PC-9 (cell line): Measurements from ENCODE around the gene CS. TPM values are rescaled to one million over a fixed set of nuclear protein-coding genes. Genes with fewer than 3 reads are reported as not detected.

Experiments used
- BruUV-seq: library from RNA; stranded (reverse); fragments of 400-500 nt; replicated peaks from 2 replicates; lab custom pipeline; 2021; lab: Mats Ljungman, UMichigan
- CTCF ChIA-PET: fragments of 300-600 bp; sonication (Branson Sonifier 250); formaldehyde crosslinking; loops from one replicate; lab custom pipeline; 2022; ENCODE audit warnings: antibody characterized with exemption; lab: Charles Lee
- POLR2A ChIA-PET: fragments of 300-600 bp; sonication (Branson Sonifier 250); formaldehyde crosslinking; loops from one replicate; lab custom pipeline; 2022; ENCODE audit warnings: antibody characterized with exemption; ENCODE audit not compliant: unreplicated experiment; lab: Charles Lee
- DNase-seq, 2 experiments: peaks; one replicate each; pipeline versions ENCODE4 v3.0.0 to v3.0.0-alpha.2; 2015 to 2022; ENCODE audit warnings: mixed read lengths in 1 of 2
- H2AFZ ChIP-seq: fragments of 200-600 bp; sonication (generic); 2 replicates; pipeline ENCODE4 v1.8.1; 2017; ENCODE audit warnings: antibody characterized with exemption
- H3F3A ChIP-seq: fragments of 200-600 bp; sonication (generic); 2 replicates; pipeline ENCODE4 v1.8.1; 2017; ENCODE audit warnings: antibody characterized with exemption, mild to moderate bottlenecking, low read depth; ENCODE audit not compliant: insufficient read depth
- H3K27ac ChIP-seq: fragments of 200-600 bp; sonication (generic); 2 replicates; pipeline ENCODE4 v1.6.1; 2016; ENCODE audit warnings: mixed run types
- H3K27me3 ChIP-seq: fragments of 200-600 bp; sonication (generic); 2 replicates; pipeline ENCODE4 v1.6.1; 2016; ENCODE audit warnings: low read depth, mixed run types; ENCODE audit not compliant: insufficient read depth
- H3K36me3 ChIP-seq: fragments of 200-600 bp; sonication (generic); 2 replicates; pipeline ENCODE4 v1.6.1; 2016; ENCODE audit warnings: low read depth, mixed run types
- H3K4me1 ChIP-seq: fragments of 200-600 bp; sonication (generic); replicated peaks from 2 replicates; pipeline ENCODE4 v1.6.1; 2016; ENCODE audit warnings: mixed run types; ENCODE audit not compliant: insufficient read depth
- H3K4me2 ChIP-seq: fragments of 200-600 bp; sonication (generic); 2 replicates; pipeline ENCODE4 v1.6.1; 2017; ENCODE audit warnings: mixed run types
- H3K4me3 ChIP-seq: fragments of 200-600 bp; sonication (generic); 2 replicates; pipeline ENCODE4 v1.6.1; 2016; ENCODE audit warnings: mixed run types
- H3K79me2 ChIP-seq: fragments of 200-600 bp; sonication (generic); 2 replicates; pipeline ENCODE4 v1.6.1; 2017; ENCODE audit warnings: low read depth, mixed run types
- H3K9me2 ChIP-seq: fragments of 200-600 bp; sonication (generic); 2 replicates; pipeline ENCODE4 v1.8.1; 2017; ENCODE audit warnings: mild to moderate bottlenecking; ENCODE audit not compliant: insufficient read depth
- H3K9me3 ChIP-seq: fragments of 200-600 bp; sonication (generic); 2 replicates; pipeline ENCODE4 v1.8.1; 2016; ENCODE audit warnings: low read depth; ENCODE audit not compliant: insufficient read depth
- H4K20me1 ChIP-seq: fragments of 200-600 bp; sonication (generic); 2 replicates; pipeline ENCODE4 v1.8.1; 2017; ENCODE audit not compliant: insufficient read depth
- EZH2 ChIP-seq: fragments of 200-600 bp; sonication (generic); IDR thresholded peaks from 2 replicates; pipeline ENCODE4 v1.8.0; 2017; ENCODE audit warnings: antibody characterized with exemption, low read depth
- intact Hi-C: fragments of 100-400 bp; cut with micrococcal nuclease; formaldehyde crosslinking; loops from one replicate; pipeline ENCODE4 v1.10.0; 2022; ENCODE audit not compliant: unreplicated experiment
- total RNA-seq: library from RNA; stranded (reverse); gene quantifications from 2 replicates; pipeline ENCODE4 v1.2.3, GENCODE V29; 2021
- TF ChIP-seq, protein P1 (sequence below): fragments of 200-600 bp; sonication (generic); conservative IDR thresholded peaks from 2 replicates; pipeline ENCODE4 v1.6.1; 2017; ENCODE audit warnings: mixed run types, antibody characterized with exemption, mild to moderate bottlenecking, moderate library complexity

CS gene
- total RNA-seq, 1 experiment from 2014 or later, result 205 TPM

DNA sequence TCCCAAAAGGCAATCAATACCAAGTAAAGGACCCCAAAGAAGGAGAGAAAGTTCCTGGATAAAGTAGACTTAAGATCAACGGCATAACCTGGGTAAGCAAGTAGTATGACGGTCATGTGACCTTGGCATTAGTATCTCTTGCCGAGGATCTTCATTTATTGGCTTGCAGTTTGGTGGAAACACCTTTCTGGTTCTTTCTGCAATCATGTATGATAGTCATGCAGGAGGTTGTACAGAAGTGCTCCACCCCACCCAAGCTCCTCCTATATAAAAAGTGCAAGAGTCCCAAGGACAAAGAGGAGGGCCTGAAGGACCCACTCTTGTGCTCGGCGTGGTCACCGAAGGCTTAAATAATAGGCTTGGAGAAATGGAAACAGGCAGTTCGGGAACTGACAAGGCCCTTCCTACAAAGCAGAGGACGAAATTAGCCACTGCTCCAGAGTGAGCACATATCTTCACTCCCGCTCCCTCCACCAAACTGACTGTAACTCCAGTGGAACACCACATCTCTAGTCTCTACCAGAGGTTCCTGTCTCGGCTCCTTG lies 750 bp downstream of the CS start:
- no peak for DNase-seq
- Histone ChIP-seq H3K79me2 (peaks cover 57% of the 10 kb centered on the region), H3K4me2 (peak overlapping the region; percentile 91), H2AFZ (peak overlapping the region; percentile 84), H3K36me3 (0 out of 2 replicates have a peak, but pooled peaks cover 11% of the 10 kb centered on the region), H3F3A (peaks cover 24% of the 10 kb centered on the region; the same call in 1 of the 2 replicates), H3K9me3 (no peaks in the 10 kb centered on the region), H4K20me1 (no peaks in the 10 kb centered on the region), H3K4me1 (peaks cover 33% of the 10 kb centered on the region), H3K27me3 (no peaks in the 10 kb centered on the region), H3K27ac (peak overlapping the region; percentile 31; the same call in 1 of the 2 replicates), H3K4me3 (peak overlapping the region; percentile 88), H3K9me2 (no peaks in the 10 kb centered on the region)
- ChIA-PET CTCF (interaction anchor here (0.6 kb wide), 1 partner anchor 222 kb away, joined by 3 read pairs; the partner anchor contains the start of gene RBMS2), POLR2A (interaction anchor here (0.7 to 0.9 kb wide), 2 partner anchors 8 to 61 kb away, joined by 3 to 4 read pairs; partner anchors contain the start of gene STAT2)
- intact Hi-C loops, result no loop called here
- no peak for TF ChIP-seq EZH2
- no TSS peak for BruUV-seq

DNA sequence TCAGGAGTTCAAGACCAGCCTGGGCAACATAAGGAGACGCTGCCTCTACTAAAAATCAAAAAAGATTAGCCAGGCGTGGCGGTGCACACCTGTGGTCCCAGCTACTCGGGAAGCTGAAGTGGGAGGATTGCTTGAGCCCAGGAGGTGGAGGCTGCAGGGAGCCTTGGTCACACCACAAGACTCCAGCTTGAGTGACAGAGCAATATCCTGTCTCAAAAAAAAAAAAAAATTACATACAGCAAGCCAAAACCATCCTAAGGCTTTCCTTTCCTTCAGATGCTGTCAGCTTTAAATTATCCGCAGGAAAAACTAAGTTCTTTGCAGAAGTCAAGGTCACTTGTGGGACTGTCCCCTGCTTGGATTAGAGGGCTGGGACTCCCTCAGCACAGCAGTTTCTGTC lies 1.3 kb downstream of the CS start:
- BruUV-seq, result TSS peak; percentile 32
- peaks cover 63% of the 10 kb centered on the region for H3K79me2 ChIP-seq
- ChIA-PET CTCF (interaction anchor here (0.6 kb wide), 1 partner anchor 223 kb away, joined by 3 read pairs; the partner anchor contains the start of gene RBMS2), POLR2A (interaction anchor here (0.7 to 0.9 kb wide), 2 partner anchors 7 to 61 kb away, joined by 3 to 4 read pairs; partner anchors contain the start of gene STAT2)
- TF ChIP-seq EZH2, result no peak
- TF ChIP-seq, protein P1, sequence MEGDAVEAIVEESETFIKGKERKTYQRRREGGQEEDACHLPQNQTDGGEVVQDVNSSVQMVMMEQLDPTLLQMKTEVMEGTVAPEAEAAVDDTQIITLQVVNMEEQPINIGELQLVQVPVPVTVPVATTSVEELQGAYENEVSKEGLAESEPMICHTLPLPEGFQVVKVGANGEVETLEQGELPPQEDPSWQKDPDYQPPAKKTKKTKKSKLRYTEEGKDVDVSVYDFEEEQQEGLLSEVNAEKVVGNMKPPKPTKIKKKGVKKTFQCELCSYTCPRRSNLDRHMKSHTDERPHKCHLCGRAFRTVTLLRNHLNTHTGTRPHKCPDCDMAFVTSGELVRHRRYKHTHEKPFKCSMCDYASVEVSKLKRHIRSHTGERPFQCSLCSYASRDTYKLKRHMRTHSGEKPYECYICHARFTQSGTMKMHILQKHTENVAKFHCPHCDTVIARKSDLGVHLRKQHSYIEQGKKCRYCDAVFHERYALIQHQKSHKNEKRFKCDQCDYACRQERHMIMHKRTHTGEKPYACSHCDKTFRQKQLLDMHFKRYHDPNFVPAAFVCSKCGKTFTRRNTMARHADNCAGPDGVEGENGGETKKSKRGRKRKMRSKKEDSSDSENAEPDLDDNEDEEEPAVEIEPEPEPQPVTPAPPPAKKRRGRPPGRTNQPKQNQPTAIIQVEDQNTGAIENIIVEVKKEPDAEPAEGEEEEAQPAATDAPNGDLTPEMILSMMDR, result no peak
- peaks cover 33% of the 10 kb centered on the region for H3K4me1 ChIP-seq
- 0 out of 2 replicates have a peak, but pooled peaks cover 11% of the 10 kb centered on the region for H3K36me3 ChIP-seq
- H3K9me3 ChIP-seq, result no peaks in the 10 kb centered on the region
- peaks cover 28% of the 10 kb centered on the region for H3F3A ChIP-seq
- H3K27me3 ChIP-seq, result no peaks in the 10 kb centered on the region
- no peaks in the 10 kb centered on the region for H3K9me2 ChIP-seq
- no peak overlapping the region for H3K27ac ChIP-seq
- H2AFZ ChIP-seq, result no peak overlapping the region
- H3K4me3 ChIP-seq, result peak overlapping the region; percentile 88
- H3K4me2 ChIP-seq, result peak overlapping the region; percentile 91
- no peak for DNase-seq
- intact Hi-C loops, result no loop called here
- H4K20me1 ChIP-seq, result no peaks in the 10 kb centered on the region; the same call in 1 of the 2 replicates

DNA sequence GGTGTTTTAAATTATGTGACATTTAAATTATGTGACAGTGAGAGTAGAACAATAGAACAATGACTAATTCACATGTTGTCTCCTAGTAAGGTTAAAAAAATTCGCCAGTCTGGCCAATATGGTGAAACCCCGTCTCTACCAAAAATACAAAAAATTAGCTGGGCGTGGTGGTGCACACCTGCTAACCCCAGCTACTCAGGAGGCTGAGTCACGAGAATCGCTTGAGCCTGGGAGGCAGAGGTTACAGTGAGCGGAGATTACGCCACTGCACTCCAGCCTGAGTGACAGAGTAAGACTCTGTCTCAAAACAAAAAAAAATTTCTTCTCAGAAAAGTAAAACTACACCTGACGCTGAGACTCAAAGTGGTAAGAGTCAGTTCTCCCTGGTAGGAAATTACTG lies 2.7 kb downstream of the CS start:
- no peaks in the 10 kb centered on the region for H3K9me2 ChIP-seq
- H3K4me1 ChIP-seq, result peaks cover 47% of the 10 kb centered on the region
- no peaks in the 10 kb centered on the region; the same call in 1 of the 2 replicates for H4K20me1 ChIP-seq
- H2AFZ ChIP-seq, result no peak overlapping the region
- no peak for DNase-seq
- intact Hi-C loops, result no loop called here
- H3K4me3 ChIP-seq, result no peak overlapping the region
- TF ChIP-seq, protein P1, result no peak
- TF ChIP-seq EZH2, result no peak
- peaks cover 74% of the 10 kb centered on the region for H3K79me2 ChIP-seq
- H3K9me3 ChIP-seq, result no peaks in the 10 kb centered on the region
- ChIA-PET POLR2A (no interaction called here), CTCF (no interaction called here)
- H3K27me3 ChIP-seq, result no peaks in the 10 kb centered on the region
- H3F3A ChIP-seq, result peaks cover 33% of the 10 kb centered on the region
- no TSS peak for BruUV-seq
- peak overlapping the region; percentile 27; the same call in 1 of the 2 replicates for H3K27ac ChIP-seq
- H3K4me2 ChIP-seq, result peak overlapping the region; percentile 91
- 0 out of 2 replicates have a peak, but pooled peaks cover 11% of the 10 kb centered on the region for H3K36me3 ChIP-seq
